ENCODE results near the gene NT5C1A. TPM values are rescaled to one million over a fixed set of nuclear protein-coding genes. Genes with fewer than 3 reads are reported as not detected.

The NT5C1A gene
- total RNA-seq, 1 experiment from 2014 or later: not detected

GRCh38 chr1:39663559-39663958, 8.3 kb downstream of the NT5C1A start:
- Mint-ChIP-seq H3K4me3 (ENCODE audit: unreplicated experiment) (no peak overlapping the region), H3K27me3 (ENCODE audit: insufficient read depth, unreplicated experiment) (peaks cover 24% of the 10 kb centered on the region), H3K4me1 (ENCODE audit: insufficient read depth, unreplicated experiment) (no peaks in the 10 kb centered on the region), H3K36me3 (ENCODE audit: insufficient read depth, unreplicated experiment) (no peaks in the 10 kb centered on the region), H3K27ac (ENCODE audit: low read depth, unreplicated experiment) (no peak overlapping the region), H3K9me3 (ENCODE audit: unreplicated experiment) (no peaks in the 10 kb centered on the region)
- POLR2A ChIA-PET: no interaction called here
- TF ChIP-seq, protein P1, sequence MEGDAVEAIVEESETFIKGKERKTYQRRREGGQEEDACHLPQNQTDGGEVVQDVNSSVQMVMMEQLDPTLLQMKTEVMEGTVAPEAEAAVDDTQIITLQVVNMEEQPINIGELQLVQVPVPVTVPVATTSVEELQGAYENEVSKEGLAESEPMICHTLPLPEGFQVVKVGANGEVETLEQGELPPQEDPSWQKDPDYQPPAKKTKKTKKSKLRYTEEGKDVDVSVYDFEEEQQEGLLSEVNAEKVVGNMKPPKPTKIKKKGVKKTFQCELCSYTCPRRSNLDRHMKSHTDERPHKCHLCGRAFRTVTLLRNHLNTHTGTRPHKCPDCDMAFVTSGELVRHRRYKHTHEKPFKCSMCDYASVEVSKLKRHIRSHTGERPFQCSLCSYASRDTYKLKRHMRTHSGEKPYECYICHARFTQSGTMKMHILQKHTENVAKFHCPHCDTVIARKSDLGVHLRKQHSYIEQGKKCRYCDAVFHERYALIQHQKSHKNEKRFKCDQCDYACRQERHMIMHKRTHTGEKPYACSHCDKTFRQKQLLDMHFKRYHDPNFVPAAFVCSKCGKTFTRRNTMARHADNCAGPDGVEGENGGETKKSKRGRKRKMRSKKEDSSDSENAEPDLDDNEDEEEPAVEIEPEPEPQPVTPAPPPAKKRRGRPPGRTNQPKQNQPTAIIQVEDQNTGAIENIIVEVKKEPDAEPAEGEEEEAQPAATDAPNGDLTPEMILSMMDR (IDR thresholded peaks at IDR 0.05; ENCODE audit: unreplicated experiment): no peak
- CTCF ChIA-PET: interaction anchor here (0.6 to 0.7 kb wide), 2 partner anchors 43 to 222 kb away, joined by 3 read pairs; no protein-coding TSS in a partner anchor
- intact Hi-C loops (cut with micrococcal nuclease): no loop called here
- BruUV-seq (replicated peaks): no TSS peak
- DNase-seq (ENCODE audit: unreplicated experiment): no peak

DNA sequence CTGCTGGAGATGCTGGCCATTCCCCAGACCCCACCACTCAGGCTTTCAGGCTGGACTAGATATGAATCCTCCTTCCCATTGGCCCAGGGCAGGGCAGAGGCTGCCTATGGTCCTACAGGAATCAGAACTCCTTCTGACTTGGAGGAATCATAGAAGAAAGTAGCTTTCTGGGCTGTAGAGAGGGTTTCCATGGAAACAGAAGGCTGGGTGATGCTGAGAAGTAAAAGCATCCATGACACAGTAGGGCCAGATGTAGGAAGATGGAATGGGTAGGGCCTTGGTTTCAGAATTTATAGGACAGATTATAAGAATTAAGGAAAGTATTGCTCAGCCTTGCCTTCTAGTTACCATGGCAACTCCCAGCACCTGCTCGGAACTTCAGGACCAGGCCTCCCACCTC, 9.0 kb downstream of the NT5C1A start:
- TF ChIP-seq, protein P1 (IDR thresholded peaks at IDR 0.05; ENCODE audit: unreplicated experiment): no peak
- Mint-ChIP-seq H3K27ac (ENCODE audit: low read depth, unreplicated experiment) (no peak overlapping the region), H3K4me3 (ENCODE audit: unreplicated experiment) (no peak overlapping the region), H3K4me1 (ENCODE audit: insufficient read depth, unreplicated experiment) (no peaks in the 10 kb centered on the region), H3K36me3 (ENCODE audit: insufficient read depth, unreplicated experiment) (no peaks in the 10 kb centered on the region), H3K27me3 (ENCODE audit: insufficient read depth, unreplicated experiment) (peaks cover 17% of the 10 kb centered on the region), H3K9me3 (ENCODE audit: unreplicated experiment) (no peaks in the 10 kb centered on the region)
- ChIA-PET POLR2A (no interaction called here), CTCF (no interaction called here)
- no TSS peak for BruUV-seq (replicated peaks)
- no peak for DNase-seq (ENCODE audit: unreplicated experiment)
- intact Hi-C loops (cut with micrococcal nuclease): no loop called here

GRCh38 chr1:39659538-39659937, 12.4 kb downstream of the NT5C1A start:
- TF ChIP-seq, protein P1 (IDR thresholded peaks at IDR 0.05; ENCODE audit: unreplicated experiment): no peak
- Mint-ChIP-seq H3K27ac (ENCODE audit: low read depth, unreplicated experiment) (no peak overlapping the region), H3K4me1 (ENCODE audit: insufficient read depth, unreplicated experiment) (no peaks in the 10 kb centered on the region), H3K9me3 (ENCODE audit: unreplicated experiment) (no peaks in the 10 kb centered on the region), H3K4me3 (ENCODE audit: unreplicated experiment) (no peak overlapping the region), H3K36me3 (ENCODE audit: insufficient read depth, unreplicated experiment) (no peaks in the 10 kb centered on the region), H3K27me3 (ENCODE audit: insufficient read depth, unreplicated experiment) (no peaks in the 10 kb centered on the region)
- no peak for DNase-seq (ENCODE audit: unreplicated experiment)
- CTCF ChIA-PET: interaction anchor here (0.7 to 1.7 kb wide), 7 partner anchors 11 to 141 kb away, joined by 3 to 12 read pairs (median 4); no protein-coding TSS in a partner anchor
- POLR2A ChIA-PET: no interaction called here
- intact Hi-C loops (cut with micrococcal nuclease): loop anchor here (10.0 kb wide), 1 partner anchor 175 kb away; no protein-coding TSS in a partner anchor
- BruUV-seq (replicated peaks): no TSS peak

GRCh38 chr1:39659110-39659509, 12.8 kb downstream of the NT5C1A start:
- ChIA-PET POLR2A (no interaction called here), CTCF (interaction anchor here (1.1 to 2.3 kb wide), 6 partner anchors 9 to 54 kb away, joined by 3 to 19 read pairs (median 7); no protein-coding TSS in a partner anchor)
- H3K36me3 Mint-ChIP-seq (ENCODE audit: insufficient read depth, unreplicated experiment): no peaks in the 10 kb centered on the region
- H3K4me3 Mint-ChIP-seq (ENCODE audit: unreplicated experiment): no peak overlapping the region
- TF ChIP-seq, protein P1 (IDR thresholded peaks at IDR 0.05; ENCODE audit: unreplicated experiment): no peak
- intact Hi-C loops (cut with micrococcal nuclease): loop anchor here (10.0 kb wide), 1 partner anchor 174 kb away; no protein-coding TSS in a partner anchor
- no peaks in the 10 kb centered on the region for H3K27me3 Mint-ChIP-seq (ENCODE audit: insufficient read depth, unreplicated experiment)
- BruUV-seq (replicated peaks): no TSS peak
- H3K27ac Mint-ChIP-seq (ENCODE audit: low read depth, unreplicated experiment): no peak overlapping the region
- no peaks in the 10 kb centered on the region for H3K9me3 Mint-ChIP-seq (ENCODE audit: unreplicated experiment)
- DNase-seq (ENCODE audit: unreplicated experiment): no peak
- H3K4me1 Mint-ChIP-seq (ENCODE audit: insufficient read depth, unreplicated experiment): peaks cover 1% of the 10 kb centered on the region
